Measurements from ENCODE around the gene TULP1.
"Not testable (repeated sequence)": the region's sequence is repeated elsewhere in the genome, so short reads cannot be mapped to it uniquely, and the experiment has no call there.

TULP1 gene

DNA sequence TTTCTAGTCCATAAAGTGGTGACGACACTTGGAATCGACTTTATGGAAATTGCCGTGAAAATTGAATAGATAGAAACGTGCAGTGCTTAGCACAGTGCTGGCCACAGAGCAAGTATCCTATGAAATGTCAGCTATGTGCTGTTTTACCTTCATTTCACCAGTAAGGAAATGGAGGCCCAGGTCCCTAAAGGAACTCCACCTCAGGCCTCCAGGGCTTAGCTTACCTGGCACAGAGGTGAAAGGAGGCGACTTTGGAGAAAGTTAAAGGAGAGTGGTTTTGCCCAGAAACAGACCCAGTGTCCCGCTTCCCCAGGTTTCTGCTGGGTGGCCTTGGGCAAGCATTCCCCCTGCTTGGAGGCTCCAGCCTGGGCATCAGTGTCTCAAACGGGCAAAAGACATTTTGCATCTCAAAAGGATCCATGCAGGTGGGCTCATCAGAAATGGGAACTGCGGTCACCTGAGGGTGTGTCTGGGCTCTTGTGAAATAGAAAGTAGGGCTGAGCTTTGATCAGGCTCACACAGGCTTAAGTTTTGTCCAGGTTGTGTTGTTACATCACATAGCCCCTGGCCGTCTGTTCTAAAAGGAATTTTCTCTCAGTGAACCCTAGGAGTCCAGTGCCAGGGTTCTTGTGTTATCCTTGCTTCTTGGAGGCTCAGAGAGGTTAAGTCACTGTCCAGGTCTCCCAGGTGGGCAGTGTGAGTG lies 6.8 kb upstream of the TULP1 start:
- no peak for DNase-seq

DNA sequence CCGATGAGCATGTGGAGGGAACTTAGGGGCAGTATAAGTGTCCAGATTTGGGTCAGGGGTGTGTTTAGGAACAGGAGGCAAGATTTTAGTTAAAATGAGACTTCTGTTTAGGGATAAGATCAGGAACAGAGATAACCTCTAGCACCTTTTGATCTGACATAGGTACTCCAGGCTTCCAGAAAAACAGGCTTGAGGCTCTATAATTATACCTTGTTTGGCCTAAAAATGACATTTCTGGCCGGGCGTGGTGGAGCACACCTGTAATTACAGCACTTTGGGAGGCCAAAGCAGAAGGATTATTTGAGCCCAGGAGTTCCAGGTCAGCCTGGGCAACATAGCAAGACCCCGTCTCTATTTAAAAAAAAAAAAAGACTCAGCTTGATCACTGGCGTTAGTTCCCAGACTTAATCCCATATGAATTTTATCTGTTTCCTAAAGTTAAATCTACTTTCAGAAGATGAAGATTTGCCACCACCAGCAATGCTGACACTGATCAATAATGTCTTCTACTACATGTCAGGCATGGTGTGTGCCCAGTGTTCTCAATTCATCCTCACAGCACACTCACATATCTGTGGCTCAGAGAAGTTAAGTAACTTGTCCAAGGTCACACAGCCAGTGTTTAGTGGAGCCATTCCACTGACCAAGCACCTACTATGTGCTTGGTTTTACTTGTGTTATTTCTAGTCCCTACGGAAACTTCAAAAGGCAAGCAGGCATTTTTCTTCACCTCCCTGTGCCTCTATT lies 6.0 kb upstream of the TULP1 start:
- no peak for DNase-seq

DNA sequence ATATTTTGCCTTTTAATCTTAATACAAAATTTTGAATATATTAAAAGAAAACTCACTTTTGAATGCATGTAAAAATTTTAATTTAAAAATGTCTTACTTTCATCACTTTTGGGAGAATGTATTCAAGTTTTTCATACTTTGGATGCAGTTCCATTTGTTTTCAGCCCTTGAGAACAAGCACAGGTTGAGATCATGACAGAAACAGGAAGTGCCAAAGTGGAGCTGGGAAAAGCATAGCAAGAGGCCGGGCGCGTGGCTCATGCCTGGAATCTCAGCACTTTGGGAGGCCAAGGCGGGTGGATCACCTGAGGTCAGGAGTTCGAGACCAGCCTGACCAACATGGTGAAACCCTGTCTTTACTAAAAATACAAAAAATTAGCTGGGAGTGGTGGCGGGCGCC lies 5.3 kb upstream of the TULP1 start:
- DNase-seq: not testable (repeated sequence)

DNA sequence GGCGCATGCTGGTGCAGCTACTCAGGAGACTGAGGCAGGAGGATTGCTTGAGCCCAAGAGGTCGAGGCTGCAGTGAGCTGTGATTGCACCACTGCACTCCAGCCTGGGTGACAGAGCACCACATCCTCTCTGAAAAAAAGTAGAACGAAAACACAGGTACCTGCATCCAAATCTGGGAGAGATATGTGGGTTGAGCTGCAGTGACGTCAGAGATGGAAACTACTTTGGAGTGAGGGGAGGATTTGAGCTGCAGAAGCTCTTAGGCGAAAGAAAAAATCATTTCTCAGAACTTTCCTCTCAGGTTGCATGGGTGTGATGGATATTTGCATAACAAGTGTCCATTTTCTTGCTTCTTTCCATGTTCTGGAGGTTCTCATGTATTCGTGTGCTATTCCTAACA lies 4.0 kb upstream of the TULP1 start:
- DNase-seq: no peak

DNA sequence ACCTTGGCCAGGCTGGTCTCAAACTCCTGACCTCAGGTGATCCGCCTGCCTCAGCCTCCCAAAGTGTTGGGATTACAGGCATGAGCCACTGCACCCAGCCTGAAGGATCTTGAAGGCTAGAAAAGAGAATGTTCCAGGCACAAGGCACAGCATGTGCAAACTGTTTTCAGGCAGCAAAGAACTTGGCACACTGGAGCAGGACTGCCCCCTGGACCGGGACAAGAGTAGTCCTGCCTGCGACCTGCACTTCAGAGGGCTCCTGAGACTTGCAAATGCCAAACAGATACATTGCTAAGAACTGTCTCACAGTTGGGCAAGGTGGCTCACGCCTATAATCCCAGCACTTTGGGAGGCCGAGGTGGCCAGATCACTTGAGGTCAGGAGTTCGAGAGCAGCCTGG lies 3.2 kb upstream of the TULP1 start:
- not testable (repeated sequence) for DNase-seq

DNA sequence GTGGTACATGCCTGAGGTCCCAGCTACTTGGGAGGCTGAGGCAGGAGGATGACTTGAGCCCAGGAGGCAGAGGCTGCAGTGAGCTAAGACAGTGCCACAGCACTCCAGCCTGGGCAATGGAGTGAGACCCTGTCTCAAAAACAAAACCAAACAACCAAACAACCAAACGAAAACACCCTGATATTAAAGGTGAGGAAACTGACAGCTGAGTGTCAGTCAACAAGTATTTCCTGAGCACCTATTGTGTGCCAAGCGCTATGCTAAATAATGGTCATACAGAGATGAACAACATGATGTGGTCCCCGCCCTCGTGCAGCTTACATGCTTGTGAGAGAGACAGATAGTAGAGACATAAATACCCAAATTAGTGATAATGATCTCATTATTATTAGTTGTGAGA lies 1.9 kb upstream of the TULP1 start:
- DNase-seq: no peak

DNA sequence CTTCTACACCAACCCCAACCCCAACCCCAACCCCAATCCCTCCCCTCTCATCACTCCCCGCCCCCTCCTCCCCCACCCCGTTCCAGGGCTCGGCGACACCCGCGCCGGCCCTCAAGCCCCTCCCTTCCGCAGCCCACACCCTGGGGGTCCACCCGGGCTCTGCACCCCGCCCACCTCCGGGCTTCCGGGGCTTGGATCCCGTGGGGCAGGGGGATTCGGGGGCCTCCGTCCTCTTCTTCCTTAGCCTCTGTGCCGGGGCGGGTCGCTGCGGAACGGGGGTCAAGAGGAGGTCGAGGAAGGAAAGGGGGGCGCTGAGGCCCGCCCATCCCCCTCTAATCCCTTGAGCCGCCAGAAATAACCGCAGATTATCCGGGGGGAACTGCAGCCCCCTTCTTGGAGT lies 690 bp downstream of the TULP1 start:
- no peak for DNase-seq

DNA sequence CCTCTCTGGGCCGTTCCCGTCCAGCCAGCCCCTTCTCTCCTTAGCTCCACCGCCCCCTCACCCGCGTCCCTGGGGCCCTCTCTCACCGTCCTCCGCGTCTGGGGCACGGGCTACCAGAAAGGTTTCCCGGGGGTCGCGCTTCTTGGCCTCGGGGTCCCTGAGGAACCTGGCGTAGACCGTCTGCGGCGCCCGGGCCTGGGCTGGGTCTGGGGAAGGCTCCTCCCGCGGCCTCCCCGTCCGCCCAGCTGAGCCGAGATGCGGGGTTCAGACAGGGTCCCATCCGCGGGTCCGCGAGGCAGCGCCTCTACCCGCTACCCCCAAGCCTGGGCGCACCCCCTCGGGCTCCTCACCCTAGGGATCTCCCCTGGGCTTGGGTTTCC lies 1.1 kb downstream of the TULP1 start:
- no peak for DNase-seq

DNA sequence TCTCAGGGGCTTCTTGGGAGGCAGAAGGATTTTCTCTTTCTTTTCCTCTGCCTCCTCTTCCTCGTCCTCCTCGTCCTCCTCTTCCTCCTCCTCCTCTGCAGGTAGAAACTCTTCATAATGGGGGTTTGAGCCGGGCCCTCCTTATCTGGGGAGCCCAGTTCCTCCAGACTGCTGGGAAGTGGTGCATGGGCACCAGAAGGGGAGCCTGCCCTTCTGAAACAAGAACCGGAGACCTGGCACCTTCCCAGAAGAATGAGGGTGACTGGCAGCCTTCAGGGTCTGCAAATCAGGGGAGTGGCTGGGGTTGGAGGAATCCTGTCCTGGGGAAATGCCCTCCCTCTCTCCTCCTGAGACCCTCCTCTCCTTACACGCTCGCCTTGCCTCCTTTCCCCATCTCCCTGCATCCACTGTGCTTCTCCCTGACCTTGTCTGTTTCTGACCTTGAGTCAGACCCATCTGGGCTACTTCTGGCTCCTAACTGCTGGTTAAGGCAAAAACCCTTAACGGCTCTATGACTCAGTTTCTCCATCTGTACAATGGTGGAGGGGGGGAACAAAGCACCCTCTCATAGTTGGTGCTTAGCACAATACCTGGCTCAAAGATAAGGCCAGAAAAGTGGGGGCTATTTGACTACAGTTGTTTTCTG lies 1.7 kb downstream of the TULP1 start:
- no peak for DNase-seq

DNA sequence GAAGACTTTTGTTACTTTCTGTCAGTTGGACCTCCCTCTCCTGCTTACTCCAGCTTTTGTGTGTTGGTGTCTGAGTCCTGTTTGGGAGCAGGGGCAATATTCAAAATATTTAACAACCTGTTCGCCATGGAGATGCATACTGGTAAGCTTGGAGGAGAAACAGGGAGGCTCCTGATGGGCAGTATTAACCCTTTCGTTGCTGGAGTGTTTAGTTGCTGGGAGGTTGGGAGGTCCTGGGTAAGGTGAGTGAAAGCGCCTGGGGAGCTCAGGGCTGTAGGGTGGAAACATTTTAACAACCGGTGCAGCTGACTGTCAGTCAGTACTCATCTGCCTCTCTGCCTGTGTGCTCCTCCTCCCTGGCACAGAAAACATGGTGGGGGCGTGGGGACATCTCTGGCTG lies 4.2 kb downstream of the TULP1 start:
- no peak for DNase-seq

DNA sequence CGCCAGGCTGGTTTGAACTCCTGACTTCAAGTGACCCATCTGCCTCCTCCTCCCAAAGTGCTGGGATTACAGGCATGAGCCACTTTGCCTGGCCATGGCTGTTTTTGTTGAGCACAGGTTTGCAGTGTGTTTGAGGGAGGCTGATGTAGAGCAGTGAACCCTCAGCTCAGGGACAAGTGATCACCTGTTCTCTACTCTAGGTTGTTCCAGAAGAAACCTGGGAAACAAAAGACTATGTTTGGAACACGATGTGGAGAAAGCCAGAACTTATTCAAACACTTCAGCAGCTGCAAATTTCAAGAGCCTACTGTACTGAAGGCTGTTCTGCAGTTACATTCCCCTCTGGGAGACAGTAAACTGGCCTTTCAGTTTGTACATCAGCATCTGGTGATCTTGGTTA lies 4.7 kb downstream of the TULP1 start:
- DNase-seq: no peak

DNA sequence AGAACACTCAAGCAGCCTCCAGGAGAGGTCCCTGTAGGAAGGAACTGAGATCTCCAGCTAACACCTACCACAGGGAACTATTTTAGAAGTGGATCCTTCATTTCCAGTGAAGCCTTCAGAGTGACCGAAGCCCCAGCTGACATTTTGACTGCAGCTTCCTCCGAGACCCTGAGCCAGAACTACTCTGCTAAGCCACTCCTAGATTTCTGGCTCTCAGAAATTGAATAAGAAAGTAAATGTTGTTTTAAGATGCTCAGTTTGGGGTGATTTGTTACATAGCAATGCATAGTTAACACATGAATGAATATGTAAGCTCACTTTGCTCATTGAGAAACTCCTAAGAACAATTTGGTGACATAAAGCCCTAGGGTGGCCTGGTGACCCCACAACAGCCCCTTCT lies 5.5 kb downstream of the TULP1 start:
- no peak for DNase-seq

DNA sequence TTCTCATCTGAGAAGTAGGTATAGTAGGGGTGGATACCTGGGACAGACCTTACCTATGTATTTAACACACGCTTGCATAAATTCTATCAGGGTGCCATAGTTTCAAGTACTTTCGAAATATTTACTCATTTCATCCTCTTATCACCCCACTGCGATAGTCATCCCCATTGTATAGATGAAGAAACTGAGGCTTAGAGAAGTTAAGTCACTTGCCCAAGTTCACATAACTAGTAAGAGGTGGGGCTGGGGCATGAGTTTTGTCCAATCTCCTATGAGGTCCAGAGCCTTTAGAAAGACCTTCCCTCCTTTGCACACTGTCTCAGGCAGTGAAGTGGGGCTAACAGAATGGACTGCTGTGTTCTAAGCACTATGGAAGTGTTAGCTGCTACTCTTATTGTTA lies 6.2 kb downstream of the TULP1 start:
- DNase-seq: no peak

DNA sequence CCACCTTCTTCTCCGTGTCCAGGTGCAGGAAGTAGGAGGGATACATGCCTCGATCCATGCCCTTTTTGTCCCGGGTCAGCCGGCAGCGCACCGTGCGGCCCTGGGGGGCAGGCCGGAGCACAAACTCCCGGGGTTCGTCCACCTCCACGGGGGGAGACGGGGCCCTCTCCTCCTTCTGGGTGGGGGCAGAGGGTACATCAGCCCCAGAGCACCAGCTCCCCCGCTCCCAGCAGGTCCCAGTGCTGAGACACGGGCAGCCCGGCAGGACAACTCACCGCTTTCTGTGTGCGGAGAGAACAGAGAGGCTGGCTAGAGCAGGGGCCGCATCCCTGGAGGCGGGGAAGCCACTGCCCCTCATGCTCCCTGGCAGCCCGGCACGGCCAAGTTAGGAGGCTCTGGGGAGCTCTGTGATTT lies 6.7 kb downstream of the TULP1 start:
- DNase-seq: no peak

DNA sequence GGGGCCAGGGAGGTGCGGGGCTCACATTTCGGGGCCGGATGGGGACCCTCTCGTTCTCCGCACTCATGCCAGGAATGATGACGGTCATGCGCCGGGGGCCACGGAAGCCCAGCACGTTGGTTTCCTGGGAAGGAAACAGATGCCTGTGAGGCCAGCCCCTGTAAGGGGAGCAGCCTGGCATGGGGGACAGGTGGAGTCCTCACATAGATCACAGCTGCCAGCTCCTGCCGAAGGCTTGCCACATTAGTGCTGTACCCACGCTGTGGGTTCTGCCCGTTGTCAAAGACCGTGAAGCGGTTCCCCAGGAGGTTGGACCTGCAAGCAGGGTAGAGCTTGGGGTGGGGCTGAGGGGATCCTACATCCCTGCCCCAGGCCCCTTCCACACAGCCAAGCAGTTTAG lies 9.2 kb downstream of the TULP1 start:
- no peak for DNase-seq

DNA sequence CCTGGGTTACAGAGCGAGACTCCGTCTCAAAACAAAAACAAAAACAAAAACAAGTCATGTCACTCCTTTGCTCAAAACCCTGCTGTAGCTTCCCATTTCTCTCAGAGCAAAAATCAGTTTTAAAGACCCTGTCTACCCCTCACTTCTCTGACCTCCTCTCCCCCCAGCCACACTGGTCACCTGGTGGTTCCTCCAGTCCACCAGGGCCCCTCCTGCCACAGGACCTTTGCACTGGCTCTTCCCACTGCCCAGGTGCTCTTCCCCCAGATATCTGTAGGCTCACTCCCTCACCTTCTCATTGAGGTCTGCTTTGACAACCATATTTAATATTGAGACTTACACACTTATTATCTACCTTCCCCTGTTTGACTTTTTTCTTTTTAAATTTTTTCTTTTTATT lies 10.9 kb downstream of the TULP1 start:
- DNase-seq: no peak

DNA sequence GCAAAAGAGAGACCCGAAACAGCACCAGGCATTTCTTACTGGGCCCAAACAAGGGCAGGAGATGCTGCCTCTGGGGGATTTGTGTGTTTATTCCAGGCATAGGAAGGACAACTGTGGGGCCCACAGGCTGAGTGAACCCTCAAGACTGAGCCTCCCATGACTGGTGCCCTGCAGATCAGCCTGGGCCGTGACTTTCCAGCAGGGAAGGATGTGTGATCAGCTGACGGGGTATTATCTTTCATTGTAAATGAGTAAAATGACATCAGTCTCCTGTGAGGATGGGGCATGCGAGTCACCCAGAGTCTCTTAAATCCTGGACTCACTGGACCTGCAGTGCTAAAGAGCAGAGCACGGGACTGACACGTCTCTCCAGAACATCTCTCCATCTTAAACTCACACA lies 11.9 kb downstream of the TULP1 start:
- DNase-seq: no peak

DNA sequence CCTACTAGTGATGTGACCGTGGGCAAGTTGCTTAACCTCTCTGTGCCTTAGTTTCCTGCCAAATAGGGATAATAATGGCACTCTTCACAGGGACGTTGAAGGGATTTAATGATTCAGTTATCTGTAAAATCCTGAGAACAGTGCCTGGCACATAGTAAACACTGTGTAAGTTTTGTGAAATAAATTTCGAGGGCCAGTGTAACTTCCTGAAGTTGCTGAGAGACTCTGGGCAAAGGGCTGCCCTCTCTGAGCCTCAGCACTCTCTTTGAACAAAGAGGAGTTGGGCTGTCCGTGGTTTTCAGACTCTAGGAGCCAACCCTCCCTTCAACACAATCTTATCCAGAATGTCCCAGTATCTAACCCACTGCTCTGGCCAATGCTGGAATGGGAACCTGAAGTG lies 13.3 kb downstream of the TULP1 start:
- DNase-seq: no peak

DNA sequence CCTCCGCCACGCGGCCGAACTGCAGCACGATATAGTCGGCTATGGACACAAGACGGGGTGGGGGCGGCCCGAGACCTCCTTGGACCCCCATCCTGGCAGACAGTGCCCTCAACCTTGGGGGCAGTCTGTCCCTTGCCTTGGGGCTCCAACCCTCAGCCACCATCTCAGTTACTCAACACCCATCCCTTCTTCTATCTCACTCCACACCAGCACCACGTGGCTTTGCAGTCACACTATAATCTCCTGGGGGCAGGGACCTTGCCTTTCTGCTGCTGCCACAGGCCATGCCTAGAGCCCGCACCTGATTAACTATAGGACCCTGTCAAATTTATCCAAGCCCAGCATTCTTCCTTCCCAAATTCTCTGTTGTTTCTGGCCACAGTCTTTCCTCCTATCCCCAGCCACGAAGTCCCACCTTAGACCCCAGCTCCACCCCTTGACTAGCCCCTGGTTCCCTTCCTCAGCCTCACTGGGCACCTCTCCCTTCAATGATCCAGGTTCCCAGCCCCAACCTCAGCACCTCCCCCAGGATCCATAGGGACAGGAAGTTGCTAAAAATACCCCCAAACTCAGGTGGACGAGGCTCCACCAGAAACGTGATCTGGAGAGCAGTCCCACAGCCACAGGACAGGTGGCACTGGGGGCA lies 14.2 kb downstream of the TULP1 start:
- no peak for DNase-seq

DNA sequence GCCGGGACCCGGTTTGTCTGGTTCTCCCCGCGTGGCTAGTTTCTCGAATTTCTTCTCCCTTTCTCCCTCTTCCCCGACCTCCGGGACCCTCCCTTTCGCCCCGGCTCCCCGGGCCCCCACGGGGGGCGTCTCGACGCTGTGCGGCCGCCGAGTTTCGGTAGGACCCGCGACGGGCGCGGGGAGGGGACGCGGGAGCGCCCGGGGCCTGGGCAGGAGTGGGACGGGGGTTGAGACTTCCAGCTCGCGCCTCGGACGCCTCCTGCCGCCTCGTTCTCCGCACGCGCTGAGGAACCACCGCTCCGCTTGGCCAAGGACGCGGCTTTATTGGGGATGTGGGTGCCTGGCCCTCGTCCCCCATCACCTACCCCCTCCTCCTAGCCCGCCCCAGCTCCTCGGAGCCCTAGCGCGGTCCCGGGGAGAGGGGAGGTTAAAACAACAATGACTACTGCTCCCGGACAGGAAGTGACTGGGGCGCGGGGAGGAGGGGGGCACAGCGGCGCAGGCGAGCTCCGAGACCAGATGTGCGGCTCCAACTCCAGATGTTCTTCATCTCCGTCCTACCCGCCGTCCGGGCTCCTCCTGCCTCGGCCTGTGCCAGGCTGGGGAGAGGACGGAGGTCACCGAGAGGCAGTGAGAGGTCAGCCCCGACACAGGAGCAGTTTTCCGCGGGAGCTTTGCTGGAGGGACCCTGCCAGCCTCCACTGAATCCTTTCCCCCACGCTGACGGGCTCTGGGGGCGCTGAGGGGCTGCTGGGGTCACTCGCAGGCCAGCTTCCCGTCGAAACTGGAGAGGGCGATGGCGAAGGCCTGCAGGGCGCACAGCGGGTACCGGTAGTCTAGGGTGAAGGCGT lies 14.9 kb downstream of the TULP1 start:
- DNase-seq: no peak

DNA sequence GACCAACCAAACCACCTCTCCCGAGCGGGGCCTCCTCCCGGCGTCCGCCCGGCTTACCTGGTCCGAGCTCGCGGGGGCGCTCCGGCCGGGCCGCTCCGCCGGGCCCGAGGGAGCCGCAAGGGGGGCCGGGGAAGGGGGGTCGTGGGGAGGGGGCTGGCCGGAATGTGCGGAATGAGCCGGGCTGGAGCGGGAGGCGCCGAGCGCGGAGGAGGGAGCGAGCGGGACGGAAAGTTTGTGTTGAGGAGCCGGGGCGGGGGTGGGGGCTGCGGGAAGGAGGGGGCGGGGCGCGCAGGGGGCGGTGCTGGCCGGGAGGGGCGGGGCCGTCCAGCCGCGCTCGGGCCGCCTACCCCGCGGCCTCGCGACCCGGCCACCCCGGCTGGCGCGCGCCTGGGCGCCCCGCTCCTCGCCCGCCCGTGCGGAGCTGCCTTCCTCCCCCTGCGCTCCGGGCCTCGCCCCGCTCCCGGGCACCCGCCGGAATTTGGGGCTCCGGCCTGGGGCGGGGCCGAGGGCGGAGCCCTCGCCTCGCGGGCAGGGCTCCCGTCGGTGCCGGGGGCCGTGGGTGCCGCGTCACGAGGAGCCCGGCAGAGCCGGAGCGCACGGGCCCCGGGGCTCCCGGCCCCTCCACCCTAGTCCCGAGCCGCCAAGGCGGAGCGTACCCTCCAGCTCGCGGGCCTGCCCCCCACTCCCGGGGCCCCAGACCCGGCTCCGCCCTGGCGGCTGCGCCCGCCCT lies 15.7 kb downstream of the TULP1 start, which contains the start of gene TEAD3:
TEAD3 (minus strand) TSS at position 239 of the 730 bp plus-strand sequence.
- DNase-seq: no peak
